ENCODE measurements around the gene TBX2. TPM values are rescaled to one million over a fixed set of nuclear protein-coding genes. Genes with fewer than 3 reads are reported as not detected.
"Not testable (repeated sequence)": the region's sequence is repeated elsewhere in the genome, so short reads cannot be mapped to it uniquely, and the experiment has no call there.

Gene TBX2
- total and polyA plus RNA-seq, 12 donors: 2.4 to 22.1 (median 7.4) TPM

DNA sequence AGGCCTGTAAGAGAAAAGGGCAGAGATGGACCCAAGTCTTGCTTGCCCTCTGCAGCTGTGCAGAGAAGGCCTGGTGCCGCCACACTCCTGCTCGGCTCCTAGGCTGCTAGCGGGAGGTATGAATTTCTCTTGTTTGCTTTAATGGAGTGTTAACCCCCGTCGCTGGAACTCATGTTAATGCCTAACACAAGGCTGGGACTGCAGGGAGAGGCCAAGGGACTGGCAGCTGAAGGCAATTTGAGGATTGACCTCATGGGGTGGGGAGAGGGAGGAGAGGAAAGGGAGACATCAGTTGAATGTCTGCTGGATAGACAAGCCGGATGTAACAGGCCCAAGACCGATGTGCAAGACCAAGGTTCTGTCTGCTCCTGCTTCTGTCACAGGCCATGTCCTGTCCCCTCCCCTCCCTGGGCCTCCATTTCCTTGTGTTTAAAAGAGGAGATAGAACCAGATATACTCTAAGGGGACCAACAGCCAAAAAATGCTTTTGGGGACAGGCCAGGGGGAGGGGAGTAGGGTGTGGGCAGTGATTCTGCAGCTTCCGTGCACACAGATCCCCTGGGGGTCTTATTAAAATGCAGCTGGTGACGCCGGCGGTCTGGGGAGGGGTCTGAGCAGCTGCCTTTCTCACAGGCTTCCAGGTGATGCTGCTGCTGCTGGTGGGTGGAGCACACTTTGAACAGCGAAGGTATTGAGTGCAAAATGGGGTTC lies 46.7 kb upstream of the TBX2 start:
- no peak overlapping the region for H3K4me3 ChIP-seq
- intact Hi-C loops (cut with DNase I): no loop called here
- peak overlapping the region in 1 of 5 donors; percentile 32 for H3K27ac ChIP-seq
- no peaks in the 10 kb centered on the region for H3K36me3 ChIP-seq (replicated peaks in 1 of 2)
- H3K4me1 ChIP-seq (replicated peaks in 1 of 2): no peaks in the 10 kb centered on the region
- H3K9me3 ChIP-seq (replicated peaks in 1 of 3): no peaks in the 10 kb centered on the region
- no peak for DNase-seq
- no peaks in the 10 kb centered on the region for H3K27me3 ChIP-seq
- 91 to 95% (median 93%) methylated on average over 12 of the region's 12 CpGs for WGBS, 4 donors
- no peak for TF ChIP-seq POLR2A (IDR thresholded peaks at IDR 0.05)
- TF ChIP-seq CTCF (IDR thresholded peaks at IDR 0.05): no peak

DNA sequence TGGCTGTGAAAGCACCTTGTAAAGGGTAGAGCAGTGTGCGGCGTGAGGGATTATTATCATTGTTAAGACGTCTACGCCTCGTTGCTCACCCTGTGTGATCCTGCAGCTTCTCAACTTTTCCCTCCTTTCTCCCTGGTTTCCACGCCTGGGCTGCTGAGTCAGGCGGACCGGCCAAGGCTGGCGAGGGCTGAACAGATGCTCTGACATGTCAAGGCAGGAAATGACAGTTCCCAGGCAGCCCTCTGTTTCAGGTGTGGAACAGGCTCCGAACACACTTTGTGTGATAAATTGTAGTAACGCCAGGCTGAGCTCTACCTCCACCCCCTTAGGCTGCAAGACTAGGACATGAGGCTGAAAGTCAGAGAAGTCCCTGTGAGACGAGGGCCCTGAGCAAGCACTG lies 46.0 kb upstream of the TBX2 start:
- no peaks in the 10 kb centered on the region for H3K36me3 ChIP-seq (replicated peaks in 1 of 2)
- H3K27ac ChIP-seq: no peak overlapping the region
- 97 to 99% (median 98%) methylated on average over 9 to 12 of the region's 12 CpGs for WGBS, 4 donors
- no peak overlapping the region for H3K4me3 ChIP-seq
- DNase-seq: no peak
- H3K4me1 ChIP-seq (replicated peaks in 1 of 2): no peaks in the 10 kb centered on the region
- TF ChIP-seq CTCF (IDR thresholded peaks at IDR 0.05) (no peak), POLR2A (IDR thresholded peaks at IDR 0.05) (no peak)
- no peaks in the 10 kb centered on the region for H3K9me3 ChIP-seq (replicated peaks in 1 of 3)
- no peaks in the 10 kb centered on the region for H3K27me3 ChIP-seq
- intact Hi-C loops (cut with DNase I): no loop called here

- no peak for TF ChIP-seq CTCF (IDR thresholded peaks at IDR 0.05)
- Histone ChIP-seq H3K27me3 (no peaks in the 10 kb centered on the region), H3K4me1 (replicated peaks in 1 of 2) (no peaks in the 10 kb centered on the region), H3K27ac (no peak overlapping the region), H3K9me3 (replicated peaks in 1 of 3) (no peaks in the 10 kb centered on the region), H3K4me3 (no peak overlapping the region), H3K36me3 (replicated peaks in 1 of 2) (no peaks in the 10 kb centered on the region)
- no peak for DNase-seq
- intact Hi-C loops (cut with DNase I): no loop called here
- WGBS, 4 donors: 86 to 95% (median 95%) methylated on average over 10 of the region's 10 CpGs
These were observed 44.5 kb upstream of the TBX2 start for GRCh38 chr17:61354895-61355874.

- 77 to 82% (median 80%) methylated on average over 3 of the region's 3 CpGs for WGBS, 4 donors
- H3K4me1 ChIP-seq (replicated peaks in 1 of 2); H3K4me3 ChIP-seq; intact Hi-C loops (cut with DNase I); H3K27ac ChIP-seq; H3K9me3 ChIP-seq (replicated peaks in 1 of 3); H3K36me3 ChIP-seq (replicated peaks in 1 of 2); H3K27me3 ChIP-seq; DNase-seq: not testable (repeated sequence)
These were observed 42.6 kb upstream of the TBX2 start for GRCh38 chr17:61357061-61357460.

DNA sequence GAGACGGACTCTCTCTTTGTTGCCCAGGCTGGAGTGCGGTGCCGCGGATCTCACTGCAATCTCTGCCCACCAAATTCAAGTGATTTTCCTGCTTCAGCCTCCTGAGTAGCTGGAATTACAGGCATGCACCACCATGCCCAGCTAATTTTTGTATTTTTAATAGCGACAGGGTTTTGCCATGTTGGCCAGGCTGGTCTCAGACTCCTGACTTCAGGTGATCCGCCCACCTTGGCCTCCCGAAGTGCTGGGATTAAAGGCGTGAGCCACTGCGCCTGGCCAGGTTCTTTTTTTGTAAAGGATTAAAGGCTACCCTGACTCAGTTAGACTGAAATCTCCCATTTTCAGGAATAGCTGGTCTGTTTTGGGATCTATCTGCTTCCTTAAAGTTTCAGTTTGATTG lies 40.1 kb upstream of the TBX2 start:
- DNase-seq; H3K36me3 ChIP-seq (replicated peaks in 1 of 2); H3K4me1 ChIP-seq (replicated peaks in 1 of 2); H3K27ac ChIP-seq; H3K27me3 ChIP-seq; H3K9me3 ChIP-seq (replicated peaks in 1 of 3); intact Hi-C loops (cut with DNase I); H3K4me3 ChIP-seq: not testable (repeated sequence)
- 94 to 97% (median 96%) methylated on average over 9 of the region's 9 CpGs for whole genome bisulfite sequencing, 4 donors

Measured in adrenal gland (tissue), 12 donors.